GM03348 (cell line): Measurements from ENCODE around the gene TRIM17.

Experiments
- DNase-seq: peaks from one replicate; pipeline ENCODE4 v3.0.0; 2012; ENCODE audit warnings: low spot score

TRIM17 gene, protein sequence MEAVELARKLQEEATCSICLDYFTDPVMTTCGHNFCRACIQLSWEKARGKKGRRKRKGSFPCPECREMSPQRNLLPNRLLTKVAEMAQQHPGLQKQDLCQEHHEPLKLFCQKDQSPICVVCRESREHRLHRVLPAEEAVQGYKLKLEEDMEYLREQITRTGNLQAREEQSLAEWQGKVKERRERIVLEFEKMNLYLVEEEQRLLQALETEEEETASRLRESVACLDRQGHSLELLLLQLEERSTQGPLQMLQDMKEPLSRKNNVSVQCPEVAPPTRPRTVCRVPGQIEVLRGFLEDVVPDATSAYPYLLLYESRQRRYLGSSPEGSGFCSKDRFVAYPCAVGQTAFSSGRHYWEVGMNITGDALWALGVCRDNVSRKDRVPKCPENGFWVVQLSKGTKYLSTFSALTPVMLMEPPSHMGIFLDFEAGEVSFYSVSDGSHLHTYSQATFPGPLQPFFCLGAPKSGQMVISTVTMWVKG

DNA sequence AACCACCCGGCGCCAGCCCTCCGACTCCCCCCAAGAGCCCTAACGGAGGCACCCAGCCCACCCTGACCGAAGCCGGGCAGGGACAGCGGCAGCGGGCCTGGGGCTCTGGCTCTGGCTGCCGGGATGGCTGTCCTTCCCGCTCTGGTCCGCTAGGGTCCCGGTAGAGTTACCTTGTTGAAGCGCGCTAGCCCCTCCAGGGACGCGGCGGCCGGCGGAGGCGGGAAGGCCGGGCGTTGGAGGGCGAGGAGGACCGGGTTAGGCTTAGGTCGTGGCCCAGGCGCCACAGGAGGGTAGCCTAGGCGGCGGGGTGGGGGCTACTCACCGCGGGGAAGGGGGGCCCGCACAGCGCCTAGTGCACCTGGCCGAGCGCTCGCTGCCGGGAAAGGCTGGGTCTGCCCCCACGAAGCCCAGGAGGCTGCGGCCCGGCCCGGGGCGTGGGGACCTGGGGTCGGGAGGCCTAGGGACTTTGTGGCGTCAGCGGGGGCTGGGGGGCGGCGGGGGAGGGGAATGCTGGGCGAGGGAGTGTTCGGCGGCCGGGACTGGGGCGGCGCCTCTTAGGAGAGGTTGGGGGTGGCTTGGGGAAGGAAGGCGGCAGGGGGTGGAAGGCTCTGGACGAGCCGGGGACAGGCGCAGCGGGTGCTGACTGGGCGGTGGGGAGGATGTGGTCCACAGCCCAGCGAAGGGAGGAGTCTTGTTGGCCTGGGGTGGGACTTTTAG, at the start of gene TRIM17:
TSS of gene TRIM17 (minus strand) at position 645 of the 717 bp plus-strand sequence. CDS start 1,789 bp downstream, outside the sequence.
- DNase-seq = peak; percentile 52

DNA sequence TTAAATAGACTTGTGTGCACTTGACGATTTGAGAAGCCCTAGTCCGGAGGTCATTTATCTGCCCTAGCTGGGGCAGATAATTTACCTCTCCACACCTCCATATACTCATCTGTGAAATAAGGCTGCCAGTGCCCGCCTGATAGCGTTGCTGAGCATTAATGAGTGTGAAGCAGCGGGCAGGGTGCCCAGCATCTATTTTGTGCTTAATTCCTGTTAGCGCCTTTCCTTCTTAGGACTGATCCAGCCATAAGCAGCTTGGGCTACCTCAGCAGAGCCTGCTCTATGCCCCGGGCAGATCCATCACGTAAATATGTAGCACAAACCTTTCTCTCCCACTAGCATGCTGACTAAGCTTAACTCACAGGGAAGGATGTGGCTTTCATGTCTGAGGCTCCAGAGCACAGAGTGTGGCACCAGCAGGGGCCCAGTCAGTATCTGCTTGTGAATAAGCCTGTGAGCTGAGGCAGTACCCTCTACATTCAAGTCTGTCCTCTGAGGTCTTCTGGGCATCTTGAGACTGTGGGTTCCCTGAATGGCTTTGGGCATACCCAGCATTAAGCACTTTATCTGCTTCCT, 49.0 kb upstream of the TRIM17 start:
- DNase-seq = no peak

DNA sequence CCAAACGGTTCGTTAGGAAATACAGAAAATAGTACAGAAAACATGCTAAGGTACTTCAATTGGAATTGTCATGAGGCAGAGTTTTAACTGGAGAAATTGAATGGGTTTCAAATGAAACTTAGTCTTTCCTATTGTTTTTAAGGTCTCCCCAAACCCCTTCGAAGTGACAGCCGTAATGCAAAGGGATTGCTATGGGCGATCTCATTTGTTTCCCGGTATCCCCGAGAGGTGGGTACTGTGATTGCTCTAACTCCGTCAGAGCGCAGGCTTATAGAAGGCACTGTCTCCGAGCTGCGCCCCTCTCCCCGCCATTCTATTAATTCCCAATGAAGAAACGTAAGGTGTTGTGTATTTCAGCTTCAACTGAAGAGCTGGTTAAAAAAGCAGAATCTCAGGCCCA, 48.5 kb upstream of the TRIM17 start:
- no peak for DNase-seq

DNA sequence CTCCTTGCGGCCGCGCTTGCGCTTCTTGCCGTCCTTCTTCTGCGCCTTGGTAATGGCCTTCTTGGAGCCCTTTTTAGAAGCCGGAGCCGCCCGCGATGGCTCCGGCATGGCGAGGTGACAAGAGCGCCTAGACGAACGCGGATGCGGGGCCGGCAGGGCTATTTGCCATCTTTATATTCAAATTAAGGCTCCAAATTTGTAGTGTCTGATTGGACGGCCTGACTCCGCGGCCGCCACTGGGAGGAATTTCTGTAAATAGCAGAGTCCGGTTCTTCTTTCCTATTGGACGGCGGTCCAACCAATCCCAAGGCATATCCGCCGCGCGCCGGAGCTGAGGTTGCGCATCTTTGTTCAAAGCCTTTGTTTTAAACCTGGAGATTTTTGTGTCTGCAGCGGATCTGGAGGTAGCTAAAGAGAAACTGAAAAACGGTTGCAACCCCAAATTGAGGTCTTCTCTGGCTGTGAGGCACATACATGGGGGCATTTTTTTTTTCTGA, 47.9 kb upstream of the TRIM17 start:
- DNase-seq = peak; percentile 92

DNA sequence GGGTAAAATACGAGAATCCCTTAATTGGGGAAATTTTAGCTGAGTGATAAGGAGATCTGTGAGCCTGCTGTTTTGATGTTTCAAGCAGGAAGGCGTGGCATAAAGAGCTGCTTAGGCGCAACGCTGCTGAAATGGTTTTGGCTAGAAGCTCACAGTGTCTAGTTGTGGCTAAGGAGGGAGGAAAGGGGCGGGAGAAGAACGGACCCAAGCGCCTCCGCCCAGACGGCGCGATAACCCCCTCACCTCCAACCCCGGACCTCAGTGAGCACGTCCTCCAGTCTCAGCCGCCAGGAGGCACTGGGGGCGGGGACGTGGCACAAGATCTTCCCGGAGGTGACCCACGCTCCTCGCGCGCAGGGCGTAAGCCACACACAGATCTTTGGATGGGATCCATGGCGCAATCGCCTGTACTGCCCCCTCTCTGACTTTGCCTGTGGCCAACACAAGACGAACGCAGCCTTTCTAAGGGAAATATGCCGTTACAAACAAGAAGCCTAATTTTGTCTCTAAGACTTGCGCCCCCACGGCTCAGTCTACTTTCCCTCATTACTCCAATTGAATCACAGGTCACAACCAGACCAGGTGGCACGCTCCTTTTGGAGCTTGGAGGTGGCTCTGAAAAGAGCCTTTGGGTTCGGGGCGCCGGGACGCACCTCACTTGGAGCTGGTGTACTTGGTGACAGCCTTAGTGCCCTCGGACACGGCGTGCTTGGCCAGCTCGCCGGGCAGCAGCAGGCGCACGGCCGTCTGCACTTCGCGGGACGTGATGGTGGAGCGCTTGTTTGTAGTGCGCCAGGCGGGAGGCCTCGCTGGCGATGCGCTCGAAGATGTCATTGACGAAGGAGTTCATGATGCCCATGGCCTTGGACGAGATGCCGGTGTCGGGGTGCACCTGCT, 47.1 kb upstream of the TRIM17 start:
- no peak for DNase-seq

DNA sequence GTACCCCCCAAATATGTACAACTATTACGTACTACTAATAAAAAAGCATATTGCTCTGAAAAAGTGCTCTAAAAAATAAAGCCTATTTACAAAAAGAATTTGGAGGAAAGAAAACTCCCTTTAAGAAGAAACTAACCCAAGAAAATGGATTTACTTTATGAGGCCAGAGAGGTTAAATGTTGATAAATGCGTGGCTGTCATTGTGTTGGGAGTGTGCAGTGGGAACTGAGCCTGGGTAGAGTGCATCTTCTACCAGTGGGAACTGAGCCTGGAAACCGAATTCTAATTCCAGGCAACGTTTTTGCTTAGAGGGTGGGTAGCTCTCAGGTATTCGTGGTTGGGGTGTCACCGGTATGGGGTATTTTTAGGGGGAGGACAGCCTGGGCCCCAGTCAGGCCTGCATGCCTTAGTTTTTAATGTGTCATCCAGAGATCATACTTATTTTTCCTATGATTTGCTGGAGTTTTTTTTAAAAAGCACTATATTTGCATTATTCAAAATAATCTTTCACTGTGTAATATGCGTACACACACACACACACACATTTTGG, 46.4 kb upstream of the TRIM17 start:
- DNase-seq = no peak

DNA sequence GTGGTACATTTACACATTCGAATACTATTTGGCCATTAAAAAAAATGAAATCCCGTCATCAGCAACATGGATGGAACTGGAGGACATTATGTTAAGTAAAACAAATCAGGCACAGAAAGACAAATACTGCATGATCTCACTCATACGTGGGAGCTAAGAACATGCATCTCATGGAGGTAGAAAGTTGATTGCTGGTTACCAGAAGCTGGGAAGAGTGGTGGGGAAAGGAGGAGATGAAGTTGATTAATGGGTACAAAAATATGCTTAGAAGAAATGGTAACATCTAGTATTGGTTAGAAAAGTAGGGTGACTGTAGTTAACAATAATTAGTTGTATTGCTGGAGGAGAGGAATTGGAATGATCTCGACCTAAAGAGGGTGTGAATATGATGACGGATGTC, 45.9 kb upstream of the TRIM17 start:
- DNase-seq = no peak

DNA sequence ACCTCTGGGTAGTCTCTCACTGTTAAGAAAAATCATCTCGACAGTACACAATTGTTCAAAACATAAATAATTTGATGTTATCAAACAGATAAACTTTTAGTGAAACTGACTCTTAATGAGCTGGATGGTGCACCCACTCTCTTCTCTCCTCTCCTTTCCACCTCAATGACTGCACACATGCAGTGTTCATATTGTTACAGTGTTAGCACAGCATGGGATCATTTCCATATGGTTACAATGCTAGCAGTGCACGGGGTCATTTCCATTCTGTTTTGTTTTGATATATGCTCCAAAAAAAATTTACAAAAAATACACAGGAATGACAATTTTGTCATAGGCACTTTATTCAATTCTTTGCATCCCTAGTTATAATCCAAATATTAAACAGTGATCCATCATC, 44.2 kb upstream of the TRIM17 start:
- no peak for DNase-seq

DNA sequence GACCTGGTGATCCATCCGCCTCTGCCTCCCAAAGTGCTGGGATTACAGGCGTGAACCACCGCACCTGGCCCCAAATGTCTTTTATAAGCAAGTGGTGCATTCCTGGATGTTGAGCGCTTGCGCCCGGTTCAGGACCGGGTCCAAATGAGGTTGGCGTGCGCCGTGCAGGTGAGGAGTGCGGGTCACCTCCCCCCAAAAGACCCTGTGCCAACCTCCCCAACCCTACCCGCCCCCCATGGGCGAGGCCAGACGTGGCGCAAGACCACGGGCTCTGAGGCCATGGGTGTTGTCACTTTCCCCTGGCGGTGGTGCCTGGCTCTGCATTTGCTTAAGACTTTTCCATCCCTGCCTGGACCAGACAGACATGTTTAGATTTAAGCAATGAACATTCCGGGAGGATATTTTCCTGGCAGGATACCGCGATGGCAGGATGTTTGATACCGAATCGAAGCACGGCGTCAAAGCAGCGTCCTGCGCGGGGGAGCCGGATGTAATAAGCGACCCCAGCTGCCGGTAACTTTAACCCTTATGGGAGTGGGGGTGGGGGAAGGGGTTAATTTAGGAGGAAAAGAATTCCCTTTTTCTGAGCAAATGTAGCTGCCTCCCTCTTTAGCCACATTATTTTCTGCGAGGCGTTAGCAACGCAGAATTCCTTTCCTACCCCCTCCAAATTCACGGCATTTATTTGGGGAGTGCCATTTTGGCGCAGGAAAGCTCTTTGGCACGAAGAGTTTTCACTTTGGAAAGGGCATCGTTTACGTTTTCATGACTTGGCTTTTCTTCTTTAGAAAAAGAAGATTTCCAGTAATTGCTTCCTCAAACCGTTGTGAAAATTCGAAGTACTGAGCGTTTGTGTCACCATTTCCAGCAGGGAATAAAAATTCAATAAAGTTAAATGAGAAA, 42.7 kb upstream of the TRIM17 start:
- DNase-seq = peak; percentile 85

DNA sequence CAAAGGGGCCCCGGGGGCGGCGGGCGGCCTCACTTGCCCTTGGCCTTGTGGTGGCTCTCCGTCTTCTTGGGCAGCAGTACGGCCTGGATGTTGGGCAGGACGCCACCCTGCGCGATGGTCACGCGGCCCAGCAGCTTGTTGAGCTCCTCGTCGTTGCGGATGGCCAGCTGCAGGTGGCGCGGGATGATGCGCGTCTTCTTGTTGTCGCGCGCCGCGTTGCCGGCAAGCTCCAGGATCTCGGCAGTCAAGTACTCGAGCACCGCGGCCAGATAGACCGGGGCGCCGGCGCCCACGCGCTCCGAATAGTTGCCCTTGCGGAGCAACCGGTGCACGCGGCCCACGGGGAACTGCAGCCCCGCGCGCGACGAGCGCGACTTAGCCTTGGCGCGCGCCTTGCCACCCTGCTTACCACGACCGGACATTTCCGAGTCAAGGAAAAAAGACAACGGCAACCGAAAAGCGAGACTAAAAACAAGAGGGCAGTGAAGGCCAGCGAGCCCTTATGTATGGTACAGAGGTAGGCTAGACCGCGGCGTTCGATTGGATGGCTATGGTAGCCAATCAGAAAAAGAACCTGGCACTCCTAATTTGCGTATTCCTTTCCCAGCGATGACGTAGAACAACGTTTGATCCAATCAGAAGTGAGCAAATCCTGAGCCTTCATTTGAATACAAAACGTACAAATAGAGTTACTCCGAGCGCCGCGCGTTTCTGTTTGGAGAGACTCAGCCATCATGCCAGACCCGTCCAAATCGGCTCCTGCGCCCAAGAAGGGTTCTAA, 40.9 kb upstream of the TRIM17 start:
- DNase-seq = peak; percentile 97

DNA sequence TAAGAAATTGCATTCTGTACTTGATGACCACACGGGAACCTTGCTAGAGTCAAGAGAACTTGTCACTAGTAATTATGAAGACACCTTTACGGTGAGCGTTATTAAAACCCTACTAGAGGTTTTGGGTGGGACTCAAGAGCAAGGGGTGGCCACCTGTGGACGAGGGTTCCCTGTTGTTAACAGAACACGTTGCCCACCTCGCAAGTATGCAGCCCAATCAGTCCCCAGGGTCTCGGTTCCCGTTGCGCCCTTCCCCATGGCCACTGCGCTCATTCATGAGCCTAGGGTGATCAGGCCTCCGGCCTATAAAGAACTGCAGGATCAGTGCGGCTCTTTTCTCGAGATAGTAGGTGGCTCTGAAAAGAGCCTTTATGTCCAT, 40.3 kb upstream of the TRIM17 start:
- no peak for DNase-seq

DNA sequence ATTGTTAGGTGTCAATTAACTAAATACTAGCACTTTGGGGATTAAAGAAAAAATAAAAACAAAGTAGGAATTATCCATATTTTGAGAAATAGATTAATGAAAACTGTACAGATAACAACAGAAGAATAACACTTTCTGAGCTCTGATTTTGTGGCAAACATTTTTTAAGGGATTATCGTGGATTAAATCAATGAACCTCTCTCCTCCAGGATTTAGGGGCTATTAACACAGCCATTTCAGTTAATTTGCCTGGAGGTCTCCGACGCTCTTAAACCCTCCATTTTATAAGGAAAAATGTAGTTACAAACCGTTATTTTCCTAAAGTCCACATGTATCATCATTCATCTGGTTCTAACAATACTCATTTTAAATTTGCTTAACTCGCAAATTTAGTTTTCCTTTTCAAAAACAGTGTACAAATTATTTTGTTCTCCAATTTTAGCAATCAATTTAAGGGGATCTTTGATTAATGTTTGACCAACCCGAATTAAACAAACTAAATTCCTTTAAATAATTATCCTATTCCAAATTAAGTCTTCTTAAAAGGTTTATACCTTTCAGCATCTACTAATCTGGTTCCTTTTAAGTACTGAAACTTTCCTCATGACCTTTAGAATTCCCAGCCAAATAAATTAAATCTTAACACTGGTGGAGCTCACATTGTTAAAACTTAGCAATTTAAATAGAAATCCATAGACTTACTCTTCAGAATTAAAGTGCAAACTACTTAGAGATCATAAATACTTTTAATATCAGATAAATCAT, 39.8 kb upstream of the TRIM17 start:
- DNase-seq = no peak

DNA sequence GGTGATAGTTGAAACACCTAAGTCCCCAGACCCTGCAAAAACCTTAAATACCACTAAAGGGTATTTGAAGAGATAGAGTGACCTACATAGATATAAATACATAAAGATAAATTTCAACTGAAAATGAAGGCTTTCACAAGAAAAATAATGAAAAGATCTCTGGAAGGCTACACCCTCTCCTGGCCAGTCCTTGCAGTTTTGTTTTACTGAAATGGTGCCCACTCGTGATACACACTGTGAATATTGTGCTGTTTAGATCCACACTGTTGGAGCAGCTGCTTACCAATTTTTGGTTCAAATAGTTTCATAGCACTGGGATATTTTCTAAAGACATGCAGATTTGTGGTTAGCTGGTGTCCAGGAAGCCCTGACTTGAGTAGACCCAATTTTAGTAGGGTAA, 39.1 kb upstream of the TRIM17 start:
- no peak for DNase-seq

DNA sequence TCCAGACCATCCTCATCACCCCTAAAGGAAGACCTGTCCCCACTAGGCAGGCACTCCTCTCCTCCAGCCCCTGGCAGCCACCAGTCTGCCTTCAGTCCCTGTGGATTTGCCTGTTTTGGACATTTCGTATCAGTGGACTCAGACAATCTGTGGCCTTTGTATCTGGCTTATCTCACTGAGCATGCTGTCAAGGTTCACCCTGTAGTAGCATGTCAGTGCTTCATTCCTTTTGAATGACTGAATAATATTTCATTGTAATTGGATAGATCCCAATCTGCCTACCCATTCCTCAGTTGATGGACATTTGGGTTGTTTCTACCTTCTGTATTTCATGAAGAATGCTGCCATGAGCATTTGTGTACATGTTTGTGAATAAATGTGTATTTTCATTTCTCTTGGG, 37.6 kb upstream of the TRIM17 start:
- no peak for DNase-seq

DNA sequence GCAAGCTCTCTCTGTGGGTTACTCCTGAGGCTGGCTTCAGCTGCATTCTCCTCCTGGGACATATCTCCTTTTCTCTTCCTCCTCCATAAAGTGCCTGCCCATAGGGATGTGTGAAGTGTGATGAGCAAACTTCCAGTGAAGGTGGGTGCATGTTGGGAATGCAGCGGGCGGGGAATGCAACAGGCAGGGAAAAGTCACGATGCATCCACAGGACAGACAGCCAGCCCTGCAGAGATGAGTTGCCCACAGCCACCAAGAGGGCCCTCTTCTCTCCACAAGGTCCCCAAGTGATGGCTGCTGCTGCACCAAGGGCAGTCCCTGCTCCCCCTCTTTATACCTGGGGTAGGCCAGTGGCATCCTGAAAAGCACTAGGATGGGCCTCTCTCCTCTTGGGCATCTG, 37.0 kb upstream of the TRIM17 start:
- no peak for DNase-seq

DNA sequence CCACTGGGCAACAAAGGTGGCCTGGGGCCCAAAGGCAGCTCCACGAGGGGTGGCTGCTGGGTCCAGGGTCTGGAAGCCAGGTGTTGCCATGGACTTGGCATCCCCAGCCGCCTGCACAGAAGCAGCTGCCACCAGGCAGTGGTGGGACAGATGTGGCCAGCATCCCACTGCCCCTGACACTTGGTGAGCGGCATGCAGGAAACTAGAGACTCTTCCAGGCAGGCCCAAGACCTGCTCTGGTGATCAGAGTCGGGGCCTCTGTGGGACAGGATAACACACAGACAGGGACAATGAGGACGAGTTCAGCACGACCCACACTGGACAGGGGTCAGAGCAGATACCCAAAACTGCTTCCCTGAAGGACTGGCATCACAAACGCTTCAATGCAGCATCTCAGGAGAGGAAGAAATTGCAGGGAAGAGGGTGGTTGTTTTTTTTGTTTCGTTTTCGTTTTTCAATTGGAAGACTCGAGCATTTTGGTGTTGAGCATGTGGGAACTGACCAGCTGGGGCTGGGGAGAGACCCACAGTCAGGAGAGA, 36.4 kb upstream of the TRIM17 start:
- DNase-seq = no peak

DNA sequence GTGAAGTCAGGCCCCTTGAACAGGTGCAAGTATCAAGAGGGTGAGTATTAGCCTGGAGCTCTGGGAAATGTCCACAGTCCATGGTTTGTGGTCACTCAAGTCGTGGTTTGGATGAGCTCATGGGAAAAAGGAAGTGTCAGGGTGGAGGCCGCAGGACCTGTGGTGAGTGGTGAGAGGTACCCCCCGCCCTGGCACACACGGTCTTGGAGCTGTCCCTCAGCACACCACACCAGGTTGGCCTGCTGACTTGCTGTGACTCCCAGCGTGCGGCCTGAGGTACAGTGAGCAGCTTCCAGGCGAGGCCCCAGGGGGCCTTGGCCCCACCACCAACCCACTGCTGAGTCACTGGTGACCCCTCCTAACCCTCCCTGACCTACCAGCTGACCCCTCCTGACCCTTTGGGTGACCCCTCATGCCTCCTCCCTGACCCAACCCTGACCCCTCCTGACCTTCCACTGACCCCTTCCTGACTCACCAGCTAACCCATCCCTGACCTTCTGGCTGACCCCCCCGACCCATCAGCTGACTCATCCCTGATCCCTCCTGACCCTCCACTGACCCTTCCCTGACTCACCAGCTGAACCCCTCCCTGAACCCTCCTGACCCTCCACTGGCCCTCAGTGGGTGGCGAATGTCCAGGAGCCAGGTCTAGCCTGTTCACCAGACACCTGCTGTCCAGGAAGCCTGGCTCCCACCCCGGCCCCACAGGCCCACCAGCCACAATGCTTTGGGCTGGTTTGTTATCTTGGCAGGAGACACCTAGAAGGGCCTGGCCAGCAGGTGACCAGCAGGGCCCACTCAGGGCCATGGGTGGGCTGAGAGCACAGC, 35.7 kb upstream of the TRIM17 start:
- no peak for DNase-seq

DNA sequence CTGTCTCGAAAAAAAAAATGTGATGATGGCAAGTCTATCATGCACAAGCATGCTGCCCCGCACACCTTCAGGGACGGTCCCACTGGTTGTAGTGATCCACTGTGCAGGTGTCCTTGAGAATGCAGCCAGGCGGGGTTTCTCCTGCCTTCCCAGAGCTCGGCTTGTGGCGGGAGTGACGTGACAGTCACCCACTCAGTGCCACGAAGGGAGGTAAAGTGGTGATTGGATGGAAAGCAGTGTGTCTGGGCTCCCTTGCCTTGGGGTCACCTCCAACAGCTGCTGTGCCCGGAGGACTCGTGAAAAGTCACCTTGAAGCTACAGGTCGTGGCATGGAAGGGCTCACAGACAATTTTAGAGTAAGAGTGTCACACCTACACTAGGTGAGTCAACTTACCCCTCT, 33.5 kb upstream of the TRIM17 start:
- DNase-seq = no peak
